ENCODE data around the gene EML2.

Gene EML2

GRCh38 chr19:45576682-45577081 lies 62.5 kb downstream of the EML2 start:
- no peak overlapping the region for H3K27ac ChIP-seq
- H3K36me3 ChIP-seq = no peaks in the 10 kb centered on the region
- H3K4me1 ChIP-seq (ENCODE audit: control insufficient read depth in 1 of 2, insufficient read depth in 1 of 2, low read depth in 1 of 2, low read length in 1 of 2) = no peaks in the 10 kb centered on the region
- H3K27me3 ChIP-seq = no peaks in the 10 kb centered on the region
- no peaks in the 10 kb centered on the region for H3K9me3 ChIP-seq
- no peak for TF ChIP-seq CTCF (IDR thresholded peaks at IDR 0.05)
- H3K4me3 ChIP-seq (ENCODE audit: low read depth in 1 of 2, low read length in 1 of 2) = no peak overlapping the region

DNA sequence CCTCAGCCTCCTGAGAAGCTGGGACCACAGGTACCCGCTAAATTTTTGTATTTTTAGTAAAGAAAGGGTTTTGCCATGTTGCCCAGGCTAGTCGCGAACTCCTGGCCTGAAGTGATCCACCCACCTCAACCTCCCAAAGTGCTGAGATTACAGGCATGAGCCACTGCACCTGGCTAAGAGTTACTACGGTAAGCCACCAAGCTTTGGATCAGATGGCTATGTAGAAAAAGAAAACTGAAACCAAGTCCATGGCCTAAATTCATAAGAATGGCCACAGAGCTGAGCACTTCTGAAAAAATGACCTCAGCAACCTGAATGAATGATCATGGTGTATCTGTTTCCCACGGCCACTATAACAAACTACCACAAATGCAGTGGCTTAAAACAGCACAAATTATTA lies 64.0 kb downstream of the EML2 start:
- no peaks in the 10 kb centered on the region for H3K9me3 ChIP-seq
- TF ChIP-seq CTCF (IDR thresholded peaks at IDR 0.05) = no peak
- no peaks in the 10 kb centered on the region for H3K4me1 ChIP-seq (ENCODE audit: control insufficient read depth in 1 of 2, insufficient read depth in 1 of 2, low read depth in 1 of 2, low read length in 1 of 2)
- H3K27me3 ChIP-seq = no peaks in the 10 kb centered on the region
- no peak overlapping the region for H3K4me3 ChIP-seq (ENCODE audit: low read depth in 1 of 2, low read length in 1 of 2)
- no peak overlapping the region for H3K27ac ChIP-seq
- no peaks in the 10 kb centered on the region for H3K36me3 ChIP-seq

DNA sequence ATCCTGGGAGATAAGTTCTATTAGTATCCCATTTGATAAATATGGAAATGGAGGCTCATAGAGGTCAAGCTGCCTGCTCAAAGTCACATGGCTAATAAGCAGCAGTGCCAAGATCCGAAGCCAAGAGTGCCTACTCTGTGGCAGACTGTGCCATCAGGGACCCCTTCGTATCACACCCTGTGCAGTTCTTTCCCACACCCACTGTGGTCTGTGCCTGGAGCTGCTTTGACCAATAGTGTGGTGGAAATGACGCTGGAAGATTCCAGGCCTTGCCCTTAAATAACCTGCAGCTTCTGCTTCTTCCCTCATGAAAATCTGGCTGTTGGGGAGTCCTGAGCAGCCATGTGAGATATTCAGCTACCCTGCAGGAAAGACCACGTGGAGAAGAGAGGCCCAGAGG lies 64.7 kb downstream of the EML2 start:
- no peak overlapping the region for H3K27ac ChIP-seq
- no peak overlapping the region for H3K4me3 ChIP-seq (ENCODE audit: low read depth in 1 of 2, low read length in 1 of 2)
- TF ChIP-seq CTCF (IDR thresholded peaks at IDR 0.05) = no peak
- no peaks in the 10 kb centered on the region for H3K4me1 ChIP-seq (ENCODE audit: control insufficient read depth in 1 of 2, insufficient read depth in 1 of 2, low read depth in 1 of 2, low read length in 1 of 2)
- H3K27me3 ChIP-seq = no peaks in the 10 kb centered on the region
- H3K9me3 ChIP-seq = no peaks in the 10 kb centered on the region
- no peaks in the 10 kb centered on the region for H3K36me3 ChIP-seq

DNA sequence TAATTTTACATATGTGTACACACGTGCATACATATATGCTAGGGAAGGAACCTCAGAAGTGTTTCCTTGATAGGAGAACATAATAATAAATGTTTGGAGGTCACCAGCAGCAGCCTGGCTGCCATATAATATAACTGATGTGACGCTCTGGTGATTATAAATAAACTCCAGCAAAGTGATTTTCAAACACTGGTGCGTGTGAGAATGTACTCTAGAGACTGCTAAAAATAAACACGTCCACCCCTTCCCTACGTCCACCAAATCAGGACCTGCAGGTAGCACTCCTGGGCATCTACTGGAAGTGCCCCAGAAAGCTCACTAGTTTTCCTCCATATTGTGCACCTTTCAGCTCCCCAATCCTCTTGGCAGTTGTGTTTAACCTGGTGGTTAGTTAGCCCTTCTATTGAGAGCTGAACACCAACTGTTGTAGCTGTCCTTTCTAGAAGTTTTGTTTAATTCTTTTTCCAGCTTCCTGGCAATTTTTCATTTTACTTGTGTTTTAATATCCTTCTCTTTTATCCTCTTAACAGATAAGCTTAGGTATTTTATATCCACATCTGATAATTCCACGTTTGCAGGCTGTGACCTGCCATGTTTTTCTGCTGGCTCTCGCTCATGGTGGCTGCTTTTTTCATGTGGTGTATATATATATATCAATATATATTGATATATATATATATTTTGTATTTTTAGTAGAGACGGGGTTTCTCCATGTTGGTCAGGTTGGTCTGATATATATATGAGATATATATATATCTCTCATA lies 67.6 kb downstream of the EML2 start:
- Histone ChIP-seq H3K4me1 (ENCODE audit: control insufficient read depth in 1 of 2, insufficient read depth in 1 of 2, low read depth in 1 of 2, low read length in 1 of 2) (no peaks in the 10 kb centered on the region), H3K36me3 (no peaks in the 10 kb centered on the region), H3K9me3 (no peaks in the 10 kb centered on the region), H3K4me3 (ENCODE audit: low read depth in 1 of 2, low read length in 1 of 2) (no peak overlapping the region), H3K27me3 (no peaks in the 10 kb centered on the region), H3K27ac (no peak overlapping the region)
- no peak for TF ChIP-seq CTCF (IDR thresholded peaks at IDR 0.05)

- no peak overlapping the region for H3K4me3 ChIP-seq (ENCODE audit: low read depth in 1 of 2, low read length in 1 of 2)
- TF ChIP-seq CTCF (IDR thresholded peaks at IDR 0.05) = peak; percentile 82
- H3K36me3 ChIP-seq = no peaks in the 10 kb centered on the region
- no peaks in the 10 kb centered on the region for H3K27me3 ChIP-seq
- H3K27ac ChIP-seq = no peak overlapping the region
- H3K9me3 ChIP-seq = no peaks in the 10 kb centered on the region
- H3K4me1 ChIP-seq (ENCODE audit: control insufficient read depth in 1 of 2, insufficient read depth in 1 of 2, low read depth in 1 of 2, low read length in 1 of 2) = no peaks in the 10 kb centered on the region
Measured at GRCh38 chr19:45569619-45570421, 69.4 kb downstream of the EML2 start.
